Endothelial cell of umbilical vein (primary cell): ENCODE data around the gene GRID1. TPM values are rescaled to one million over a fixed set of nuclear protein-coding genes. Genes with fewer than 3 reads are reported as not detected.

Source experiments
- BruUV-seq: library from RNA; stranded (reverse); fragments of 400-500 nt; replicated peaks from 2 replicates; lab custom pipeline; 2021; lab: Mats Ljungman, UMichigan
- CTCF ChIA-PET: fragments of 300-600, 350-600 bp; sonication (Branson Sonifier 250); formaldehyde crosslinking; loops from one replicate; lab custom pipeline; 2021; ENCODE audit warnings: antibody characterized with exemption, inconsistent platforms; lab: Charles Lee
- POLR2A ChIA-PET: fragments of 300-600, 350-600 bp; sonication (Branson Sonifier 250); formaldehyde crosslinking; loops from one replicate; lab custom pipeline; 2021; ENCODE audit warnings: antibody characterized with exemption, inconsistent platforms; lab: Charles Lee
- DNase-seq: peaks from one replicate; pipeline ENCODE4 v3.0.0-alpha.2; 2011; ENCODE audit warnings: low read depth, low spot score
- FAIRE-seq: peaks from 2 replicates; lab custom pipeline; 2011; peaks lifted over from hg19 to GRCh38; lab: Jason Lieb, UNC
- H2AFZ ChIP-seq: 2 replicates; pipeline ENCODE4 v1.6.0; 2012; ENCODE audit warnings: low read depth, low read length, control low read depth, inconsistent platforms
- H3K27ac ChIP-seq: 2 replicates; pipeline ENCODE4 v1.5.1; 2011; ENCODE audit warnings: low read depth, mild to moderate bottlenecking, control low read depth, low read length, moderate library complexity; ENCODE audit not compliant: insufficient read depth
- H3K27me3 ChIP-seq, 2 experiments: 2 replicates each; pipeline versions ENCODE4 v1.6.0 to v1.6.1; 2011; ENCODE audit warnings: low read length in 2 of 2, mixed read lengths in 1 of 2; ENCODE audit not compliant: control insufficient read depth in 2 of 2, insufficient read depth in 2 of 2
- H3K36me3 ChIP-seq, 2 experiments: 2 replicates in 1 of 2; 3 replicates in 1 of 2; pipeline ENCODE4 v1.5.1; 2011; ENCODE audit warnings: low read length in 2 of 2, mild to moderate bottlenecking in 1 of 2, moderate library complexity in 1 of 2; ENCODE audit not compliant: control insufficient read depth in 2 of 2, insufficient read depth in 2 of 2; ENCODE audit errors: extremely low read depth in 1 of 2
- H3K4me1 ChIP-seq: 3 replicates; pipeline ENCODE4 v1.5.1; 2011; ENCODE audit warnings: mild to moderate bottlenecking, low read length; ENCODE audit not compliant: control insufficient read depth, insufficient read depth; ENCODE audit errors: extremely low read depth
- H3K4me2 ChIP-seq: 2 replicates; pipeline ENCODE4 v1.6.1; 2011; ENCODE audit warnings: low read length, control low read depth, mixed read lengths; ENCODE audit not compliant: insufficient read depth
- H3K4me3 ChIP-seq, 3 experiments: fragments of 200-600 bp in 1 of 3; sonication (generic), shearing (Covaris generic) in 1 of 3; replicated peaks in 1 of 3; 2 replicates each; pipeline ENCODE4 v1.5.1; 2011 to 2016; ENCODE audit warnings: control low read depth in 3 of 3, low read length in 3 of 3, mild to moderate bottlenecking in 2 of 3, inconsistent platforms in 1 of 3, low read depth in 1 of 3, moderate library complexity in 1 of 3; ENCODE audit not compliant: insufficient read depth in 1 of 3
- H3K79me2 ChIP-seq: 2 replicates; pipeline ENCODE4 v1.6.0; 2012; ENCODE audit warnings: low read length, inconsistent platforms; ENCODE audit not compliant: control insufficient read depth, insufficient read depth
- H3K9ac ChIP-seq: replicated peaks from 2 replicates; pipeline ENCODE3; 2011; ENCODE audit warnings: low read length, control low read depth; ENCODE audit not compliant: insufficient read depth; ENCODE audit errors: extremely low read depth
- H3K9me1 ChIP-seq: replicated peaks from 3 replicates; pipeline ENCODE4 v1.6.0; 2011; ENCODE audit warnings: mild to moderate bottlenecking, low read length; ENCODE audit not compliant: control insufficient read depth, insufficient read depth; ENCODE audit errors: extremely low read depth
- H3K9me3 ChIP-seq: replicated peaks from 2 replicates; pipeline ENCODE4 v1.5.1; 2012; ENCODE audit warnings: low read length, inconsistent platforms; ENCODE audit not compliant: control insufficient read depth, insufficient read depth
- H4K20me1 ChIP-seq: replicated peaks from 2 replicates; pipeline ENCODE3; 2011; ENCODE audit warnings: mild to moderate bottlenecking, low read length; ENCODE audit not compliant: control insufficient read depth, insufficient read depth; ENCODE audit errors: extremely low read depth
- EZH2 ChIP-seq: IDR thresholded peaks from 2 replicates; pipeline ENCODE4 v1.6.1; 2012; ENCODE audit warnings: borderline replicate concordance, low read depth, mild to moderate bottlenecking, moderate library complexity, low read length, inconsistent platforms; ENCODE audit not compliant: severe bottlenecking
- FOS ChIP-seq: IDR thresholded peaks from 2 replicates; pipeline ENCODE4 v1.6.1; 2011; ENCODE audit warnings: mild to moderate bottlenecking, low read length, moderate library complexity, borderline replicate concordance; ENCODE audit not compliant: insufficient read depth
- GATA2 ChIP-seq: IDR thresholded peaks from 2 replicates; pipeline ENCODE4 v1.7.0; 2011; ENCODE audit warnings: low read depth, mild to moderate bottlenecking, moderate library complexity, mixed read lengths, low read length; ENCODE audit not compliant: insufficient read length, insufficient read depth
- JUN ChIP-seq: IDR thresholded peaks from 2 replicates; pipeline ENCODE4 v1.6.1; 2011; ENCODE audit warnings: borderline replicate concordance, low read depth; ENCODE audit not compliant: insufficient read length, insufficient read depth
- MYC ChIP-seq: IDR thresholded peaks from one replicate; pipeline ENCODE4 v1.6.1; 2011; ENCODE audit warnings: mild to moderate bottlenecking, low read depth, low read length
- POLR2A ChIP-seq: IDR thresholded peaks from 2 replicates; pipeline ENCODE4 v1.6.1; 2012; ENCODE audit warnings: low read depth, mild to moderate bottlenecking, control low read depth, low read length
- POLR2AphosphoS5 ChIP-seq: IDR thresholded peaks from 2 replicates; pipeline ENCODE4 v1.6.1; 2012; ENCODE audit warnings: low read depth, mild to moderate bottlenecking, control low read depth, low read length, moderate library complexity; ENCODE audit not compliant: insufficient read depth
- dilution Hi-C: fragments of 300-500 bp; cut with MboI; formaldehyde crosslinking; loops from one replicate; pipeline ENCODE4 v1.15.0; 2019; ENCODE audit warnings: low sequenced_read_pairs; ENCODE audit not compliant: extremely low pct_ligation_motif_present
- intact Hi-C: fragments of 100-400 bp; cut with micrococcal nuclease; formaldehyde crosslinking; loops from one replicate; pipeline ENCODE4 v1.10.0; 2022
- polyA plus RNA-seq, 4 experiments: library from polyadenylated mRNA; depleted of rRNA in 3 of 4; stranded (reverse) in 3 of 4; unstranded in 1 of 4; fragments of >200 nt; gene quantifications; 2 replicates each; pipeline versions ENCODE4 v1.2.1 to v1.2.3, GENCODE V29; 2011 to 2012; ENCODE audit warnings: missing spikeins in 1 of 4
- total RNA-seq: library from RNA; stranded (reverse); gene quantifications from 2 replicates; pipeline ENCODE4 v1.2.3, GENCODE V29; 2021
- TF ChIP-seq, protein P1 (sequence below), 2 donors: IDR thresholded peaks; 1 replicate in 1 of 2; 2 replicates in 1 of 2; pipeline ENCODE4 v1.5.1; 2011; ENCODE audit warnings: low read length in 2 of 2, mild to moderate bottlenecking in 2 of 2, moderate library complexity in 2 of 2, control low read depth in 1 of 2, inconsistent platforms in 1 of 2, low read depth in 1 of 2; ENCODE audit not compliant: insufficient read depth in 1 of 2; ENCODE audit errors: extremely low read depth in 1 of 2
- TF ChIP-seq, protein P2 (sequence below): IDR thresholded peaks from 2 replicates; pipeline ENCODE4 v1.6.1; 2011; ENCODE audit not compliant: insufficient read depth, insufficient read length

GRID1 gene
- total and polyA plus RNA-seq, 2 donors (not counting 3 experiments of a cell fraction or from before 2014, with no cell fraction given) = not detected

DNA sequence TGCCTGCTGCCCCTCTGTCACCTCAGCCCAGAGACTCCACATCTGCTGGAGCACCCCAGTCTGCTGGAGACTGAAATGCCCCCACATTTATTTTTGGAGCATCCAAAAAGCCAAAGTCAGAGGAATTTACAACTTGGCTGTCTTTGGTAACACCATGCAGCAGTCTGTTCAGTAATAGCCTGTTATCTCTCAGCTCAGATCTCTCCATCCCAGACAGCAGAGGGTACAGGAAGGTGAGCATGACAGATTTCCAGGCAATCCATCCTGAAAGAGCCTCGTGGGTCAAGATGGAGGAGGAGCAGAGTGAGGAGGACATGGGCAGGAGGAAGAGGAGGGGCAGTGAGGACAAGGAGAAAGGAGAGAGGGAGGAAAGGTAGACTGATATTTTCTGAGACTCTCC lies 55.9 kb downstream of the GRID1 start:
- no TSS peak for BruUV-seq
- POLR2A ChIA-PET = no interaction called here

More for the DNA sequence above, 55.9 kb downstream of the GRID1 start:
- H3K27ac ChIP-seq = no peak overlapping the region
- no peak for DNase-seq
- CTCF ChIA-PET = no interaction called here
- no peak overlapping the region for H3K4me3 ChIP-seq
- no peaks in the 10 kb centered on the region for H3K27me3 ChIP-seq
- no peak overlapping the region for H2AFZ ChIP-seq
- H3K4me2 ChIP-seq = no peak overlapping the region
- intact Hi-C loops = no loop called here
- H3K9me3 ChIP-seq = no peaks in the 10 kb centered on the region
- no peak for FAIRE-seq
- dilution Hi-C loops = no loop called here
- H4K20me1 ChIP-seq = no peaks in the 10 kb centered on the region
- H3K79me2 ChIP-seq = no peaks in the 10 kb centered on the region
- TF ChIP-seq POLR2A (no peak), FOS (no peak), GATA2 (no peak), POLR2AphosphoS5 (no peak), JUN (no peak), MYC (no peak), EZH2 (no peak)
- TF ChIP-seq, protein P1, sequence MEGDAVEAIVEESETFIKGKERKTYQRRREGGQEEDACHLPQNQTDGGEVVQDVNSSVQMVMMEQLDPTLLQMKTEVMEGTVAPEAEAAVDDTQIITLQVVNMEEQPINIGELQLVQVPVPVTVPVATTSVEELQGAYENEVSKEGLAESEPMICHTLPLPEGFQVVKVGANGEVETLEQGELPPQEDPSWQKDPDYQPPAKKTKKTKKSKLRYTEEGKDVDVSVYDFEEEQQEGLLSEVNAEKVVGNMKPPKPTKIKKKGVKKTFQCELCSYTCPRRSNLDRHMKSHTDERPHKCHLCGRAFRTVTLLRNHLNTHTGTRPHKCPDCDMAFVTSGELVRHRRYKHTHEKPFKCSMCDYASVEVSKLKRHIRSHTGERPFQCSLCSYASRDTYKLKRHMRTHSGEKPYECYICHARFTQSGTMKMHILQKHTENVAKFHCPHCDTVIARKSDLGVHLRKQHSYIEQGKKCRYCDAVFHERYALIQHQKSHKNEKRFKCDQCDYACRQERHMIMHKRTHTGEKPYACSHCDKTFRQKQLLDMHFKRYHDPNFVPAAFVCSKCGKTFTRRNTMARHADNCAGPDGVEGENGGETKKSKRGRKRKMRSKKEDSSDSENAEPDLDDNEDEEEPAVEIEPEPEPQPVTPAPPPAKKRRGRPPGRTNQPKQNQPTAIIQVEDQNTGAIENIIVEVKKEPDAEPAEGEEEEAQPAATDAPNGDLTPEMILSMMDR (IDR thresholded peaks at IDR 0.05; ENCODE audit: extremely low read depth in 1 of 2, insufficient read depth in 1 of 2, low read depth in 1 of 2, low read length in 2 of 2) = no peak
- TF ChIP-seq, protein P2, sequence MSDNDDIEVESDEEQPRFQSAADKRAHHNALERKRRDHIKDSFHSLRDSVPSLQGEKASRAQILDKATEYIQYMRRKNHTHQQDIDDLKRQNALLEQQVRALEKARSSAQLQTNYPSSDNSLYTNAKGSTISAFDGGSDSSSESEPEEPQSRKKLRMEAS = no peak
- no peaks in the 10 kb centered on the region for H3K9me1 ChIP-seq
- H3K4me1 ChIP-seq = no peaks in the 10 kb centered on the region
- no peak overlapping the region for H3K9ac ChIP-seq
- no peaks in the 10 kb centered on the region for H3K36me3 ChIP-seq
